Activated T-cell treated with anti-CD3 and anti-CD28 coated beads, Interleukin-2, amount 50 U/mL, for 4 hours (primary cell): ENCODE measurements around the gene TCERG1L. TPM values are rescaled to one million over a fixed set of nuclear protein-coding genes. Genes with fewer than 3 reads are reported as not detected.

Experiments
- ATAC-seq, 2 donors: fragments of 200-7000 bp; cut with Tn5 transposase; one replicate each; pipeline ENCODE4 v1.10.0; 2021
- DNase-seq: peaks from one replicate; pipeline ENCODE4 v3.0.0-alpha.2; 2020
- H3K27me3 Mint-ChIP-seq: one replicate; pipeline ENCODE4 v1.8.0; 2021; ENCODE audit warnings: low read depth, mixed read lengths
- H3K36me3 Mint-ChIP-seq: one replicate; pipeline ENCODE4 v1.8.0; 2022; ENCODE audit warnings: mixed read lengths; ENCODE audit not compliant: insufficient read depth
- H3K4me1 Mint-ChIP-seq: one replicate; pipeline ENCODE4 v1.8.0; 2021; ENCODE audit warnings: low read depth, mixed read lengths
- H3K4me3 Mint-ChIP-seq: one replicate; pipeline ENCODE4 v1.8.0; 2021; ENCODE audit warnings: mild to moderate bottlenecking, moderate library complexity, mixed read lengths
- H3K9me3 Mint-ChIP-seq: one replicate; pipeline ENCODE4 v1.8.0; 2021; ENCODE audit warnings: mixed read lengths
- total RNA-seq, 3 donors: library from RNA; stranded (reverse); gene quantifications; one replicate each; pipeline ENCODE4 v1.2.1, GENCODE V29; 2021

TCERG1L gene
- total RNA-seq, 3 donors from 2014 or later = 0.11 to 0.13 TPM; not detected in 1

GRCh38 chr10:131270461-131271190 is 40.9 kb downstream of the TCERG1L start:
- DNase-seq (no peak), ATAC-seq (no peak)
- no peaks in the 10 kb centered on the region for H3K27me3 Mint-ChIP-seq
- no peaks in the 10 kb centered on the region for H3K9me3 Mint-ChIP-seq
- no peak overlapping the region for H3K4me3 Mint-ChIP-seq
- no peaks in the 10 kb centered on the region for H3K4me1 Mint-ChIP-seq
- H3K36me3 Mint-ChIP-seq = no peaks in the 10 kb centered on the region

- Mint-ChIP-seq H3K9me3 (no peaks in the 10 kb centered on the region), H3K27me3 (no peaks in the 10 kb centered on the region), H3K4me3 (no peak overlapping the region), H3K36me3 (no peaks in the 10 kb centered on the region), H3K4me1 (no peaks in the 10 kb centered on the region)
- DNase-seq (no peak), ATAC-seq (no peak)
These were observed 41.6 kb downstream of the TCERG1L start for GRCh38 chr10:131269776-131270460.

- no peaks in the 10 kb centered on the region for H3K9me3 Mint-ChIP-seq
- H3K4me1 Mint-ChIP-seq = no peaks in the 10 kb centered on the region
- no peaks in the 10 kb centered on the region for H3K36me3 Mint-ChIP-seq
- no peaks in the 10 kb centered on the region for H3K27me3 Mint-ChIP-seq
- DNase-seq = no peak
- ATAC-seq = no peak
- no peak overlapping the region for H3K4me3 Mint-ChIP-seq
These were observed 43.8 kb downstream of the TCERG1L start for GRCh38 chr10:131267814-131268095.

- no peaks in the 10 kb centered on the region for H3K36me3 Mint-ChIP-seq
- DNase-seq = no peak
- no peaks in the 10 kb centered on the region for H3K4me1 Mint-ChIP-seq
- H3K9me3 Mint-ChIP-seq = no peaks in the 10 kb centered on the region
- no peak for ATAC-seq
- H3K27me3 Mint-ChIP-seq = no peaks in the 10 kb centered on the region
- no peak overlapping the region for H3K4me3 Mint-ChIP-seq
These were observed 44.3 kb downstream of the TCERG1L start for GRCh38 chr10:131266936-131267813.

- ATAC-seq = no peak
- Mint-ChIP-seq H3K36me3 (no peaks in the 10 kb centered on the region), H3K9me3 (no peaks in the 10 kb centered on the region)
These were observed 47.3 kb downstream of the TCERG1L start for GRCh38 chr10:131264110-131264788.

GRCh38 chr10:131261890-131262475 is 49.5 kb downstream of the TCERG1L start:
- ATAC-seq (no peak), DNase-seq (no peak)
- Mint-ChIP-seq H3K36me3 (no peaks in the 10 kb centered on the region), H3K4me3 (no peak overlapping the region), H3K9me3 (no peaks in the 10 kb centered on the region), H3K27me3 (no peaks in the 10 kb centered on the region), H3K4me1 (no peaks in the 10 kb centered on the region)

More at GRCh38 chr10:131264110-131264788, 47.3 kb downstream of the TCERG1L start:
- H3K4me1 Mint-ChIP-seq = no peaks in the 10 kb centered on the region
- no peak for DNase-seq
- no peak overlapping the region for H3K4me3 Mint-ChIP-seq
- H3K27me3 Mint-ChIP-seq = no peaks in the 10 kb centered on the region

- DNase-seq (no peak), ATAC-seq (no peak)
- Mint-ChIP-seq H3K4me3 (no peak overlapping the region), H3K9me3 (no peaks in the 10 kb centered on the region), H3K4me1 (no peaks in the 10 kb centered on the region), H3K36me3 (no peaks in the 10 kb centered on the region), H3K27me3 (no peaks in the 10 kb centered on the region)
These were observed 50.9 kb downstream of the TCERG1L start for GRCh38 chr10:131260452-131261211.

- Mint-ChIP-seq H3K4me3 (no peak overlapping the region), H3K4me1 (no peaks in the 10 kb centered on the region), H3K9me3 (no peaks in the 10 kb centered on the region), H3K36me3 (no peaks in the 10 kb centered on the region), H3K27me3 (no peaks in the 10 kb centered on the region)
- DNase-seq = no peak
- ATAC-seq = no peak
These were observed 51.5 kb downstream of the TCERG1L start for GRCh38 chr10:131260031-131260430.

- no peaks in the 10 kb centered on the region for H3K9me3 Mint-ChIP-seq
- H3K36me3 Mint-ChIP-seq = no peaks in the 10 kb centered on the region
- DNase-seq (no peak), ATAC-seq (no peak)
- H3K4me1 Mint-ChIP-seq = no peaks in the 10 kb centered on the region
- H3K4me3 Mint-ChIP-seq = no peak overlapping the region
- no peaks in the 10 kb centered on the region for H3K27me3 Mint-ChIP-seq
These were observed 52.0 kb downstream of the TCERG1L start for GRCh38 chr10:131259535-131259934.

GRCh38 chr10:131258256-131258655 is 53.3 kb downstream of the TCERG1L start:
- no peak for DNase-seq
- Mint-ChIP-seq H3K4me3 (no peak overlapping the region), H3K27me3 (no peaks in the 10 kb centered on the region), H3K4me1 (no peaks in the 10 kb centered on the region), H3K36me3 (no peaks in the 10 kb centered on the region), H3K9me3 (no peaks in the 10 kb centered on the region)
- ATAC-seq = no peak

GRCh38 chr10:131257027-131257426 is 54.5 kb downstream of the TCERG1L start:
- DNase-seq = no peak
- no peaks in the 10 kb centered on the region for H3K9me3 Mint-ChIP-seq
- H3K4me1 Mint-ChIP-seq = no peaks in the 10 kb centered on the region
- no peak overlapping the region for H3K4me3 Mint-ChIP-seq
- no peak for ATAC-seq
- H3K36me3 Mint-ChIP-seq = no peaks in the 10 kb centered on the region
- no peaks in the 10 kb centered on the region for H3K27me3 Mint-ChIP-seq

GRCh38 chr10:131254859-131255252 is 56.7 kb downstream of the TCERG1L start:
- DNase-seq (no peak), ATAC-seq (no peak)
- Mint-ChIP-seq H3K4me1 (no peaks in the 10 kb centered on the region), H3K27me3 (no peaks in the 10 kb centered on the region), H3K9me3 (no peaks in the 10 kb centered on the region), H3K4me3 (no peak overlapping the region), H3K36me3 (no peaks in the 10 kb centered on the region)
